Measurements from ENCODE around the gene KCNB1. TPM values are rescaled to one million over a fixed set of nuclear protein-coding genes. Genes with fewer than 3 reads are reported as not detected.

Gene KCNB1
- polyA plus RNA-seq, 6 donors from 2014 or later = 0.05 to 0.15 TPM; not detected in 4

- no peak for ATAC-seq (ENCODE audit: low read depth in 2 of 2)
- no peak for DNase-seq
- Mint-ChIP-seq H3K4me1 (peaks cover 0 to 2% (median 0%) of the 10 kb centered on the region in 3 donors), H3K27ac (no peak overlapping the region), H3K27me3 (peaks cover 36 to 51% (median 40%) of the 10 kb centered on the region in 3 donors), H3K9me3 (peaks cover 0 to 4% (median 0%) of the 10 kb centered on the region in 7 donors), H3K4me3 (no peak overlapping the region), H3K36me3 (no peaks in the 10 kb centered on the region)
Measured at GRCh38 chr20:49393803-49394202, 88.7 kb downstream of the KCNB1 start.

- H3K4me3 Mint-ChIP-seq = no peak overlapping the region
- H3K27me3 Mint-ChIP-seq = peaks cover 38 to 62% (median 47%) of the 10 kb centered on the region in 3 donors
- no peaks in the 10 kb centered on the region for H3K36me3 Mint-ChIP-seq
- no peak overlapping the region for H3K27ac Mint-ChIP-seq
- peaks cover 0 to 3% (median 0%) of the 10 kb centered on the region in 3 donors for H3K4me1 Mint-ChIP-seq
- no peak for ATAC-seq (ENCODE audit: low read depth in 2 of 2)
- no peak for DNase-seq
- H3K9me3 Mint-ChIP-seq = peaks cover 0 to 4% (median 0%) of the 10 kb centered on the region in 7 donors
Measured at GRCh38 chr20:49392745-49393144, 89.7 kb downstream of the KCNB1 start.

GRCh38 chr20:49391404-49392245, 90.8 kb downstream of the KCNB1 start:
- Mint-ChIP-seq H3K27ac (no peak overlapping the region), H3K27me3 (peaks cover 38 to 70% (median 47%) of the 10 kb centered on the region in 3 donors), H3K4me3 (no peak overlapping the region), H3K36me3 (no peaks in the 10 kb centered on the region), H3K4me1 (peaks cover 0 to 3% (median 0%) of the 10 kb centered on the region in 3 donors), H3K9me3 (peaks cover 0 to 4% (median 0%) of the 10 kb centered on the region in 7 donors)
- no peak for DNase-seq
- no peak for ATAC-seq (ENCODE audit: low read depth in 2 of 2)

GRCh38 chr20:49389854-49390253, 92.6 kb downstream of the KCNB1 start:
- H3K9me3 Mint-ChIP-seq = peaks cover 0 to 11% (median 3%) of the 10 kb centered on the region in 7 donors
- no peak overlapping the region for H3K27ac Mint-ChIP-seq
- H3K36me3 Mint-ChIP-seq = peaks cover 5 to 7% of the 10 kb centered on the region in 2 donors
- no peak for DNase-seq
- ATAC-seq (ENCODE audit: low read depth in 2 of 2) = no peak
- H3K27me3 Mint-ChIP-seq = peaks cover 39 to 65% (median 39%) of the 10 kb centered on the region in 3 donors
- H3K4me1 Mint-ChIP-seq = peaks cover 0 to 3% (median 0%) of the 10 kb centered on the region in 3 donors
- peak overlapping the region in 1 of 8 donors; percentile 2 for H3K4me3 Mint-ChIP-seq

GRCh38 chr20:49388744-49389143, 93.7 kb downstream of the KCNB1 start:
- no peak overlapping the region for H3K27ac Mint-ChIP-seq
- peaks cover 39 to 73% (median 50%) of the 10 kb centered on the region in 3 donors for H3K27me3 Mint-ChIP-seq
- DNase-seq (no peak), ATAC-seq (ENCODE audit: low read depth in 2 of 2) (no peak)
- no peak overlapping the region for H3K4me3 Mint-ChIP-seq
- peaks cover 0 to 11% (median 3%) of the 10 kb centered on the region in 7 donors for H3K9me3 Mint-ChIP-seq
- H3K36me3 Mint-ChIP-seq = peaks cover 5 to 7% of the 10 kb centered on the region in 2 donors
- H3K4me1 Mint-ChIP-seq = peaks cover 0 to 3% (median 0%) of the 10 kb centered on the region in 3 donors

GRCh38 chr20:49387581-49387939, 94.9 kb downstream of the KCNB1 start:
- peaks cover 5 to 7% of the 10 kb centered on the region in 2 donors for H3K36me3 Mint-ChIP-seq
- ATAC-seq (ENCODE audit: low read depth in 2 of 2) (no peak), DNase-seq (no peak)
- peaks cover 0 to 3% (median 0%) of the 10 kb centered on the region in 3 donors for H3K4me1 Mint-ChIP-seq
- peaks cover 42 to 69% (median 51%) of the 10 kb centered on the region in 3 donors for H3K27me3 Mint-ChIP-seq
- no peak overlapping the region for H3K27ac Mint-ChIP-seq
- no peak overlapping the region for H3K4me3 Mint-ChIP-seq
- peaks cover 0 to 11% (median 3%) of the 10 kb centered on the region in 7 donors for H3K9me3 Mint-ChIP-seq

- ATAC-seq (ENCODE audit: low read depth in 2 of 2) (no peak), DNase-seq (no peak)
- Mint-ChIP-seq H3K36me3 (peaks cover 5 to 7% of the 10 kb centered on the region in 2 donors), H3K27me3 (peaks cover 44 to 67% (median 49%) of the 10 kb centered on the region in 3 donors), H3K4me3 (no peak overlapping the region), H3K27ac (no peak overlapping the region), H3K4me1 (peaks cover 0 to 3% (median 0%) of the 10 kb centered on the region in 3 donors), H3K9me3 (peaks cover 0 to 11% (median 3%) of the 10 kb centered on the region in 7 donors)
Measured at GRCh38 chr20:49386848-49387580, 95.5 kb downstream of the KCNB1 start.

- Mint-ChIP-seq H3K27me3 (peaks cover 37 to 68% (median 47%) of the 10 kb centered on the region in 3 donors), H3K4me3 (peak overlapping the region in 1 of 8 donors; percentile 67), H3K36me3 (peaks cover 5 to 7% of the 10 kb centered on the region in 2 donors), H3K4me1 (peaks cover 0 to 3% (median 0%) of the 10 kb centered on the region in 3 donors), H3K9me3 (peaks cover 0 to 11% (median 3%) of the 10 kb centered on the region in 7 donors), H3K27ac (no peak overlapping the region)
- peak in 1 of 2 donors; percentile 27 for ATAC-seq (ENCODE audit: low read depth in 2 of 2)
- DNase-seq = no peak
Measured at GRCh38 chr20:49385465-49385864, 97.0 kb downstream of the KCNB1 start.

GRCh38 chr20:49384437-49385434, 97.7 kb downstream of the KCNB1 start:
- Mint-ChIP-seq H3K27me3 (peaks cover 39 to 71% (median 45%) of the 10 kb centered on the region in 3 donors), H3K9me3 (peaks cover 0 to 11% (median 2%) of the 10 kb centered on the region in 7 donors), H3K27ac (no peak overlapping the region), H3K4me3 (no peak overlapping the region), H3K4me1 (peaks cover 0 to 3% (median 0%) of the 10 kb centered on the region in 3 donors), H3K36me3 (peaks cover 5 to 7% of the 10 kb centered on the region in 2 donors)
- ATAC-seq (ENCODE audit: low read depth in 2 of 2) (no peak), DNase-seq (no peak)

GRCh38 chr20:49381558-49382493, 100.6 kb downstream of the KCNB1 start:
- ATAC-seq (ENCODE audit: low read depth in 2 of 2) = no peak

GRCh38 chr20:49380337-49380780, 102.1 kb downstream of the KCNB1 start:
- peaks cover 33 to 48% (median 41%) of the 10 kb centered on the region in 3 donors for H3K27me3 Mint-ChIP-seq
- no peak for DNase-seq
- H3K4me3 Mint-ChIP-seq = no peak overlapping the region
- ATAC-seq (ENCODE audit: low read depth in 2 of 2) = no peak
- no peak overlapping the region for H3K27ac Mint-ChIP-seq
- no peaks in the 10 kb centered on the region for H3K36me3 Mint-ChIP-seq
- H3K9me3 Mint-ChIP-seq = peaks cover 0 to 2% (median 0%) of the 10 kb centered on the region in 7 donors
- no peaks in the 10 kb centered on the region for H3K4me1 Mint-ChIP-seq

More at GRCh38 chr20:49381558-49382493, 100.6 kb downstream of the KCNB1 start:
- H3K4me3 Mint-ChIP-seq = no peak overlapping the region
- peaks cover 0 to 11% (median 2%) of the 10 kb centered on the region in 7 donors for H3K9me3 Mint-ChIP-seq
- no peaks in the 10 kb centered on the region for H3K4me1 Mint-ChIP-seq
- H3K36me3 Mint-ChIP-seq = peaks cover 5 to 7% of the 10 kb centered on the region in 2 donors
- no peak overlapping the region for H3K27ac Mint-ChIP-seq
- peaks cover 33 to 56% (median 33%) of the 10 kb centered on the region in 3 donors for H3K27me3 Mint-ChIP-seq
- DNase-seq = no peak
